Fibroblast of lung (primary cell): Measurements from ENCODE around the gene TCF4.

Experiments
- CTCF ChIP-seq, 2 donors: IDR thresholded peaks in 1 of 2; conservative IDR thresholded peaks in 1 of 2; 1 replicate in 1 of 2; 2 replicates in 1 of 2; pipeline ENCODE4 v1.5.1; 2011 to 2012; ENCODE audit warnings: low read length in 2 of 2, control low read depth in 1 of 2, inconsistent platforms in 1 of 2, low read depth in 1 of 2, mild to moderate bottlenecking in 1 of 2
- EZH2 ChIP-seq: IDR thresholded peaks from 2 replicates; pipeline ENCODE4 v1.5.1; 2012; ENCODE audit warnings: low read length, control low read depth, mild to moderate bottlenecking; ENCODE audit errors: missing control alignments

GRCh38 chr18:55300421-55300935 is 287.5 kb downstream of the TCF4 start:
- TF ChIP-seq CTCF (conservative IDR thresholded peaks at IDR 0.05 in 1 of 2, IDR thresholded peaks at IDR 0.05 in 1 of 2; ENCODE audit: low read depth in 1 of 2, low read length in 2 of 2) = no peak
- no peak for TF ChIP-seq EZH2
